WTC11 (cell line): ENCODE data around the gene RAPGEF6. TPM values are rescaled to one million over a fixed set of nuclear protein-coding genes. Genes with fewer than 3 reads are reported as not detected.

Experiments used
- ATAC-seq: fragments of 200-7000 bp; cut with Tn5 transposase; 2 replicates; pipeline ENCODE4 v1.10.0; 2021; ENCODE audit warnings: mild to moderate bottlenecking, moderate library complexity
- CTCF ChIA-PET: fragments of 300-600 bp; sonication (Branson Sonifier 250); formaldehyde crosslinking; loops from one replicate; lab custom pipeline; 2021; ENCODE audit warnings: antibody characterized with exemption; lab: Charles Lee
- POLR2A ChIA-PET: fragments of 350-600 bp; sonication (Branson Sonifier 250); formaldehyde crosslinking; loops from one replicate; lab custom pipeline; 2021; ENCODE audit warnings: antibody characterized with exemption; lab: Charles Lee
- DNase-seq: peaks from one replicate; pipeline ENCODE4 v3.0.0; 2021; ENCODE audit warnings: low spot score
- H3K27ac Mint-ChIP-seq: 2 replicates; pipeline ENCODE4 v1.8.0; 2021; ENCODE audit warnings: mixed read lengths
- H3K27me3 Mint-ChIP-seq: 2 replicates; pipeline ENCODE4 v1.8.0; 2021; ENCODE audit warnings: low read depth, mild to moderate bottlenecking, moderate library complexity, mixed read lengths
- H3K36me3 Mint-ChIP-seq: 2 replicates; pipeline ENCODE4 v1.8.0; 2021; ENCODE audit warnings: mixed read lengths
- H3K4me1 Mint-ChIP-seq: 2 replicates; pipeline ENCODE4 v1.8.0; 2022; ENCODE audit warnings: mixed read lengths
- H3K4me3 Mint-ChIP-seq: 2 replicates; pipeline ENCODE4 v1.8.0; 2021; ENCODE audit warnings: mild to moderate bottlenecking, moderate library complexity, mixed read lengths
- H3K9me3 Mint-ChIP-seq: 2 replicates; pipeline ENCODE4 v1.8.0; 2021; ENCODE audit warnings: mixed read lengths
- AFF4 ChIP-seq: sonication (generic); formaldehyde crosslinking; IDR thresholded peaks from 2 replicates; pipeline ENCODE4 v1.8.1; 2023; ENCODE audit warnings: mild to moderate bottlenecking, missing genetic modification reagents, borderline replicate concordance
- ATF3 ChIP-seq: sonication (generic); formaldehyde crosslinking; conservative IDR thresholded peaks from 2 replicates; pipeline ENCODE4 v1.8.1; 2022; ENCODE audit warnings: mild to moderate bottlenecking, missing genetic modification reagents
- CTCF ChIP-seq: fragments of 200-600 bp; IDR thresholded peaks from 2 replicates; pipeline ENCODE4 v1.8.0; 2022; ENCODE audit warnings: antibody characterized with exemption
- FOXK1 ChIP-seq: sonication (generic); formaldehyde crosslinking; IDR thresholded peaks from 2 replicates; pipeline ENCODE4 v1.8.0; 2022; ENCODE audit warnings: mild to moderate bottlenecking, moderate library complexity, missing genetic modification reagents
- KAT7 ChIP-seq: sonication (generic); formaldehyde crosslinking; IDR thresholded peaks from 2 replicates; pipeline ENCODE4 v1.8.1; 2023; ENCODE audit warnings: missing genetic modification reagents, mild to moderate bottlenecking, borderline replicate concordance
- NR1H2 ChIP-seq: sonication (generic); formaldehyde crosslinking; IDR thresholded peaks from 2 replicates; pipeline ENCODE4 v1.9.0; 2021; ENCODE audit warnings: mild to moderate bottlenecking, moderate library complexity, missing genetic modification reagents
- PRRX2 ChIP-seq: fragments of 250-450 bp; sonication (Bioruptor Pico); IDR thresholded peaks from 2 replicates; pipeline ENCODE4 v1.8.0; 2021; ENCODE audit warnings: mild to moderate bottlenecking
- SP1 ChIP-seq: sonication (generic); formaldehyde crosslinking; conservative IDR thresholded peaks from 2 replicates; pipeline ENCODE4 v1.8.1; 2022; ENCODE audit warnings: missing genetic modification reagents
- STAT6 ChIP-seq: sonication (generic); formaldehyde crosslinking; conservative IDR thresholded peaks from 2 replicates; pipeline ENCODE4 v1.8.1; 2023; ENCODE audit warnings: mild to moderate bottlenecking, low read depth, missing genetic modification reagents, moderate library complexity
- USF1 ChIP-seq: sonication (generic); formaldehyde crosslinking; IDR thresholded peaks from 2 replicates; pipeline ENCODE4 v1.8.0; 2022; ENCODE audit warnings: mild to moderate bottlenecking, missing genetic modification reagents
- ZBTB21 ChIP-seq: sonication (generic); formaldehyde crosslinking; IDR thresholded peaks from 2 replicates; pipeline ENCODE4 v1.8.1; 2023; ENCODE audit warnings: mild to moderate bottlenecking, missing genetic modification reagents, borderline replicate concordance
- ZNF423 ChIP-seq: fragments of 250-450 bp; sonication (Bioruptor Pico); IDR thresholded peaks from 2 replicates; pipeline ENCODE4 v2.1.2; 2022; ENCODE audit warnings: mild to moderate bottlenecking, moderate library complexity
- ZNF425 ChIP-seq: fragments of 250-450 bp; sonication (Bioruptor Pico); conservative IDR thresholded peaks from 2 replicates; pipeline ENCODE4 v1.9.0; 2021; ENCODE audit warnings: mild to moderate bottlenecking
- total RNA-seq: library from RNA; stranded (reverse); gene quantifications from 3 replicates; pipeline ENCODE4 v1.2.3, GENCODE V29; 2021
- TF ChIP-seq, protein P1 (sequence below): sonication (generic); formaldehyde crosslinking; IDR thresholded peaks from 2 replicates; pipeline ENCODE4 v1.8.1; 2023; ENCODE audit warnings: mild to moderate bottlenecking, missing genetic modification reagents, moderate library complexity
- TF ChIP-seq, protein P2 (sequence below): sonication (generic); formaldehyde crosslinking; IDR thresholded peaks from 2 replicates; pipeline ENCODE4 v1.8.1; 2022; ENCODE audit warnings: low read depth, mild to moderate bottlenecking, moderate library complexity, missing genetic modification reagents, borderline replicate concordance

The RAPGEF6 gene
- total RNA-seq, 1 experiment from 2014 or later, result 18.0 TPM

- DNase-seq, result no peak
- no peak for TF ChIP-seq ZNF425 (CRISPR knock-in tag)
- no peak for TF ChIP-seq PRRX2 (CRISPR knock-in tag)
- TF ChIP-seq, protein P1, sequence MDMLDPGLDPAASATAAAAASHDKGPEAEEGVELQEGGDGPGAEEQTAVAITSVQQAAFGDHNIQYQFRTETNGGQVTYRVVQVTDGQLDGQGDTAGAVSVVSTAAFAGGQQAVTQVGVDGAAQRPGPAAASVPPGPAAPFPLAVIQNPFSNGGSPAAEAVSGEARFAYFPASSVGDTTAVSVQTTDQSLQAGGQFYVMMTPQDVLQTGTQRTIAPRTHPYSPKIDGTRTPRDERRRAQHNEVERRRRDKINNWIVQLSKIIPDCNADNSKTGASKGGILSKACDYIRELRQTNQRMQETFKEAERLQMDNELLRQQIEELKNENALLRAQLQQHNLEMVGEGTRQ (CRISPR knock-in tag), result no peak
- TF ChIP-seq AFF4 (CRISPR knock-in tag), result no peak
- no peak for TF ChIP-seq FOXK1 (CRISPR knock-in tag)
- ATAC-seq, result no peak
- H3K4me1 Mint-ChIP-seq, result peaks cover 6% of the 10 kb centered on the region; the same call in 1 of the 2 replicates
- no peaks in the 10 kb centered on the region for H3K36me3 Mint-ChIP-seq
- no peak overlapping the region for H3K27ac Mint-ChIP-seq
- ChIA-PET CTCF (interaction anchor here (0.7 kb wide), 1 partner anchor 338 kb away, joined by 3 read pairs; no protein-coding TSS in a partner anchor), POLR2A (no interaction called here)
- no peak overlapping the region for H3K4me3 Mint-ChIP-seq
- no peaks in the 10 kb centered on the region for H3K27me3 Mint-ChIP-seq
- H3K9me3 Mint-ChIP-seq, result no peaks in the 10 kb centered on the region
Observed at GRCh38 chr5:131377346-131377745, 257.7 kb downstream of the RAPGEF6 start.

GRCh38 chr5:131375351-131375750 lies 259.7 kb downstream of the RAPGEF6 start:
- no peaks in the 10 kb centered on the region for H3K36me3 Mint-ChIP-seq
- ATAC-seq, result no peak
- CTCF ChIA-PET, result no interaction called here

More at GRCh38 chr5:131375351-131375750, 259.7 kb downstream of the RAPGEF6 start:
- H3K4me1 Mint-ChIP-seq, result 0 out of 2 replicates have a peak, but pooled peaks cover 3% of the 10 kb centered on the region
- no peaks in the 10 kb centered on the region for H3K27me3 Mint-ChIP-seq
- POLR2A ChIA-PET, result no interaction called here
- no peaks in the 10 kb centered on the region for H3K9me3 Mint-ChIP-seq
- no peak overlapping the region for H3K4me3 Mint-ChIP-seq
- DNase-seq, result no peak
- TF ChIP-seq ZNF423 (no peak), KAT7 (CRISPR knock-in tag) (no peak), ATF3 (no peak), USF1 (CRISPR knock-in tag) (no peak), SP1 (CRISPR knock-in tag) (no peak), ZBTB21 (CRISPR knock-in tag) (no peak), NR1H2 (no peak), STAT6 (CRISPR knock-in tag) (no peak), CTCF (no peak)
- TF ChIP-seq, protein P2, sequence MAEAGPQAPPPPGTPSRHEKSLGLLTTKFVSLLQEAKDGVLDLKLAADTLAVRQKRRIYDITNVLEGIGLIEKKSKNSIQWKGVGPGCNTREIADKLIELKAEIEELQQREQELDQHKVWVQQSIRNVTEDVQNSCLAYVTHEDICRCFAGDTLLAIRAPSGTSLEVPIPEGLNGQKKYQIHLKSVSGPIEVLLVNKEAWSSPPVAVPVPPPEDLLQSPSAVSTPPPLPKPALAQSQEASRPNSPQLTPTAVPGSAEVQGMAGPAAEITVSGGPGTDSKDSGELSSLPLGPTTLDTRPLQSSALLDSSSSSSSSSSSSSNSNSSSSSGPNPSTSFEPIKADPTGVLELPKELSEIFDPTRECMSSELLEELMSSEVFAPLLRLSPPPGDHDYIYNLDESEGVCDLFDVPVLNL (CRISPR knock-in tag), result no peak
- no peak overlapping the region for H3K27ac Mint-ChIP-seq
